GM12874 (cell line): ENCODE data around the gene TSPAN15.

Source experiments
- TF ChIP-seq, protein P1 (sequence below): IDR thresholded peaks from 2 replicates; pipeline ENCODE4 v1.5.1; 2011; ENCODE audit warnings: low read depth, mild to moderate bottlenecking, control low read depth, low read length, moderate library complexity; ENCODE audit not compliant: insufficient read depth

Gene TSPAN15

DNA sequence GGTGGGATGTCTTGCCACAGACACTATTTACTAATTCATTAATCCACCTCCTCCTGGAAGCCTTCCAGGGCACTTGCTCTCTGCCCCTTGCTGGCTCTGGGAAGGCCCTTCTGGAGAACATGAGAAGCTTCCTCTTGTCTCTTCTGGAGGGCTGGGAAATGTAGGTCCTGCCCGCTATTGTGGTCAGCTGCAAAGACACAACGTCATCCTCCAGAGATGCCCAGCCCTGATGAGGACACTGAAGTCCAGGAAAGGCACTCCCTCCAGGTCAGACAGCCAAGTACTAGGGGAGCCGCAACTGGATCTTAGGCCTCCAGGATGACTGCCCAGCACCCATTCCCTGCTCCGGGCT, 24.9 kb upstream of the TSPAN15 start:
- TF ChIP-seq, protein P1, sequence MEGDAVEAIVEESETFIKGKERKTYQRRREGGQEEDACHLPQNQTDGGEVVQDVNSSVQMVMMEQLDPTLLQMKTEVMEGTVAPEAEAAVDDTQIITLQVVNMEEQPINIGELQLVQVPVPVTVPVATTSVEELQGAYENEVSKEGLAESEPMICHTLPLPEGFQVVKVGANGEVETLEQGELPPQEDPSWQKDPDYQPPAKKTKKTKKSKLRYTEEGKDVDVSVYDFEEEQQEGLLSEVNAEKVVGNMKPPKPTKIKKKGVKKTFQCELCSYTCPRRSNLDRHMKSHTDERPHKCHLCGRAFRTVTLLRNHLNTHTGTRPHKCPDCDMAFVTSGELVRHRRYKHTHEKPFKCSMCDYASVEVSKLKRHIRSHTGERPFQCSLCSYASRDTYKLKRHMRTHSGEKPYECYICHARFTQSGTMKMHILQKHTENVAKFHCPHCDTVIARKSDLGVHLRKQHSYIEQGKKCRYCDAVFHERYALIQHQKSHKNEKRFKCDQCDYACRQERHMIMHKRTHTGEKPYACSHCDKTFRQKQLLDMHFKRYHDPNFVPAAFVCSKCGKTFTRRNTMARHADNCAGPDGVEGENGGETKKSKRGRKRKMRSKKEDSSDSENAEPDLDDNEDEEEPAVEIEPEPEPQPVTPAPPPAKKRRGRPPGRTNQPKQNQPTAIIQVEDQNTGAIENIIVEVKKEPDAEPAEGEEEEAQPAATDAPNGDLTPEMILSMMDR, result no peak

DNA sequence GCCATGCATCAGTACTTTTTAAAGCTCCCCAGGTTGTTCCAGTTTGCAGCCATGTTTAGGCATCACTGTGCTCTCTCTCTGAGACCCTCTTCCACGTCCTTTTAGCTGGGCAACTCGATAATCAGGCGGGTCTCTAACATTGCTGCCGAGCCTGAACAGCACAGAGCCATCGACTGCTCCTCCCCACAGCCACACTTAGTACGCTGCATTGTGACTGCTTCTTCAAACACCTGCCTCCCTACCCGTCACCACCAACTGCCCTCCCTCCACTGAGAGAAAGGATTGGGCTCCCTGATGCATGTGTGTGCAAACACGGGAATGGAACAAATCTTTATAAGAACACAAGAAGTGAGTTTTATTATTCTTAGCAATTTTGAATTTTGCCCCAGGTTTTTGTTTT, 23.1 kb upstream of the TSPAN15 start:
- TF ChIP-seq, protein P1, result no peak

DNA sequence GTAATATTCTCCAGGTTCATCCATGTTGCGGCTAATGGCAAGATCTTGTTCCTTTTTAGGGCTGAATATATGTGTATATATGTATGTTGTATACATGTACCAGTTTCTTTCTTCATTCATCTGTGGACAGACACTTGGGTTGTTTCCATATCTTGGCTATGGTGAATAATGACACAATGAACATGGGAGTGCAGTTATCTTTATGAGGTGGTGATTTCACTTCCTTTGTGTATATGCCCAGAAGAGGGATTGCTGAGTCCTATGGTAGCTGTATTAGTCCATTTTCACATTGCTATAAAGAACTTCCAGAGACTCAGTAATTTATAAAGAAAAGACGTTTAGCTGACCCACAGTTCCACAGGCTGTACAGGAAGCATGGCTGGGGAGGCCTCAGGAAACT, 17.1 kb upstream of the TSPAN15 start:
- TF ChIP-seq, protein P1, result no peak

DNA sequence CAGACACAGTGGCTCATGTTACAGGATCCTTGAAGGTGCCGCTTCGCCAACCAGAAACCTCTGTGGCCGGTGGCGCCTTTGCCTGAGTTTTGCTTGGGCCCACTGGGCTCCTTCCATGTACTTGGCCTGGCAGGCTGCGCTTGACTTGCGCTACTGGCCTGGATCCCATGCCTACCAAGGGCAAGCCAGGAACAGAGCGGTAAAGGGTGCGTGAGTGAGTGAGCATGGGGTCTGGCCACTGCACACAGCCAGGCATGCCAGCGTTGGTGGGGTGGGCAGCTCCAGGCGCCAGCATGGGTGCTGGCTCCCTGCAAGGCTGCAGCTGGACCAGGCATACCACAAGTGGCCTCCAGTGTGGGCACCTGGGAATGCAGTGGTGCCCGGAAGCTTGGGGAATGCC, 16.3 kb upstream of the TSPAN15 start:
- TF ChIP-seq, protein P1, result no peak

DNA sequence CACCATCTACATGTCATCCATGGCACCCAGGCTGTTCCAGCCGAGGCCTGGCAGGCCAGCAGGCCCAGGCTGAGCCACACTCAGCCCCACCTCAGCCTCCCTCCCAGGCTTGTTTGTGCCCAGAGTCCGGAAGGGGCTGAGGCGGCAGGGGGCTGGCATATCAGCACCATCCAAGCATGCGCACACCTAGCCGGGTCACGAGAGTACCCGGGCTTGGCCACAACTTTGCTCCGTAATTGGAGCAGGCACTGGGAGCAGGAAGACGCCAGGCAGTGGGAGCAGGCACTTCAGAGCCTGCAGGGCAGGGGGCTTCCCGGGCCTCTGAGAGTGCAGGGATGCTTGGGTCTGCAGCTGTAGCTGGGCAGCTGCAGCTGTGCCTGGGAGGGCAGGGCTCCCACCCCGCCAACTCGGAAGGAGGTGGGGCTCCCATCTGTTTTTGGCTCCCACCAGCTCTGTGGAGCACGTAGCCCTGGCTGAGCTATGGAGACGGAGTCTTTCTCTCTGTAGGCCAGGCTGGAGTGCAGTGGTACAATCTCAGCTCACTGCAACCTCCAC, 15.2 kb upstream of the TSPAN15 start:
- TF ChIP-seq, protein P1, result no peak

DNA sequence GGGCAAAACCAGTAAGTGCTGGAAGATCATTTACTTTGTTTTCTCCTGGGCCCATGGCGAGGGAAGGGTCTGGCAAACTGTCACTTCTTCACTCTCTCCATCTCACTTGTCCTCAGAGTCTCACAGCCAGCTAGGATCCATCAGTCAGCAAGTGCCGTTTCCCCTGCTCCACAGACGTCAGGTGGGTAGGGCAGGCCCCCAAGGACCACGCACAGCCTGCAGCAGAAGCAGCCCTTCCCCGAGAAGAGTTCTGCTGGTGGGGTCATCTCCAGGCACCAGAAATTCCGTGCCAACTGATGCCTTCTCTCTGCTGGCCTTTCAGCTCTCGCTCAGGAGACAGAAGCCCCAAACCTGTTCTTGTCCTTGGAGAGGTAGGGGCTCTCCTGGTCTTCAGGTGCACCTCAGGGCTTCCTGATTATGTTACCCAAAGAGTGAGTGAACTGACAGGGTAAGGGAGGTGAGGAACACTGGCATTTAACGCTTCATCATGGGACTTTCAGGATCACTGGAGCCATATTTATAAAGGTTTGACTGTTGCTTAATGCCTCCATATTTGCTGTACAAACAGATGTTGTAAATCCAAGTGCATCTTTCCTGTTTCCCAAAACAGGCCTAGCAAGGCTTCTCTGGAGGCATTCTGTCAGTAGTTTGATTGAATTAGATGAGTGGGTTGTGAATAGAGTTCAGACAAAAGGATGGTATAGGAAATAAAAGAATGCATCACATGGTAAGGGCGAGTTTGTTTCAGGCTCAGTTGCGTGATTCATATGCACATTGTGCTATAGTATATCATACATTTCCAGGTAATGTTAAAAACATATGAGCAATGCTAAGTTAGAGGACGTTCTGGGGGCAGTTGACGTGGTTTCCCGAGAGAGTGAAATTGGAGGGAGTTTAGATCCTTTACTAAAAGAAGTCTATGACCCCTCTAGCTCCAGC, 13.7 kb upstream of the TSPAN15 start:
- TF ChIP-seq, protein P1, result no peak

DNA sequence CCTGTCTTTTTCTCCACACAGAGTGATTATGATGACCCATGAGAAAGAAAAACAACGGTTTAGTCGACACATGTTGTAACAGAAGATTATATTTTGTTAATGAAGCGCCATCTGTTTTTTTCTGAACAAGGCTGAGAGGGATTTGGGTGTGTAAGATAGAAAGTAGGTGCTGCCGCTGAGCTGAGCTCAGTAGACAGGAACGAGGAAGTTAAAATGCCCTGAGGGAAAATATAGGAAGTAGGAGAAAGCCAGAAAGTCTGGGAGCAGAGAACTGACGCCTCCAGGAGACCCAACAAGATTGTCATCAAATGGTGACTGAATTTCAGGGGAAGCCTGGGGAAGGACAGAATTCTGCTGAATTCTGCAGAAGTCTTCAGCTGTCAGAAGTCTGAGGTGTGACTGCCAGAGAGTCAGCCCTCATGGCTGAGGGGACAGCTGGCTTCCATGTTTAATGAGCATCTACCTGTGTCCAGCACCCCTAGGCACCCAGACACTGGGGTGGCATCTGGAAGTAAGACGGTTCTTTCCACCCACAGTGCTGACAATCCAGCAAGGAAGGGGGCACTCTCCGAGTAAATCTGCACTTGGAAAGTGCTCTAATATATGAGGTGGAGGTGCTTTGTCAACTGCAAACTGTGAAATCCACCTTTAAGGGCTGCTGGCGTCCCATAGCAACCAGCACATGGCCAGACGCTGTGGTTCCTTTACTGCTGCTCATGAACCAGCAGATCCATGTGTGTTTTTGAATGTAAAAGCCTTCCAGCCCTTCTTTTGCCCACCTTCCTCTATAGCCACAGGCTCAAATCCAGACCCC, 12.5 kb upstream of the TSPAN15 start:
- TF ChIP-seq, protein P1, result no peak
